Measurements from ENCODE around the gene ZDHHC23. TPM values are rescaled to one million over a fixed set of nuclear protein-coding genes. Genes with fewer than 3 reads are reported as not detected.

Gene ZDHHC23
- polyA plus RNA-seq (ENCODE audit: insufficient read length), result 1.1 TPM

- peak; percentile 6 for DNase-seq (ENCODE audit: low read depth)
These were observed at the start of gene ZDHHC23 for GRCh38 chr3:113947372-113948014. ZDHHC23 (plus strand) TSS chr3:113948013; CDS start chr3:113948803, 790 bp downstream.

GRCh38 chr3:113898892-113899291, 48.9 kb upstream of the ZDHHC23 start:
- DNase-seq (ENCODE audit: low read depth), result no peak

- no peak for DNase-seq (ENCODE audit: low read depth)
These were observed 41.2 kb upstream of the ZDHHC23 start for GRCh38 chr3:113906568-113907140.

- DNase-seq (ENCODE audit: low read depth), result no peak
These were observed 39.7 kb upstream of the ZDHHC23 start for GRCh38 chr3:113908133-113908532.

- DNase-seq (ENCODE audit: low read depth), result no peak
These were observed 36.8 kb upstream of the ZDHHC23 start for GRCh38 chr3:113910966-113911365.

- DNase-seq (ENCODE audit: low read depth), result no peak
These were observed 35.1 kb upstream of the ZDHHC23 start for GRCh38 chr3:113912552-113913236.

GRCh38 chr3:113914646-113915045, 33.2 kb upstream of the ZDHHC23 start:
- DNase-seq (ENCODE audit: low read depth), result no peak

- no peak for DNase-seq (ENCODE audit: low read depth)
These were observed 20.3 kb upstream of the ZDHHC23 start for GRCh38 chr3:113927556-113927955.

- no peak for DNase-seq (ENCODE audit: low read depth)
These were observed 982 bp upstream of the ZDHHC23 start for GRCh38 chr3:113946831-113947230.

- DNase-seq (ENCODE audit: low read depth), result no peak
These were observed 453 bp downstream of the ZDHHC23 start for GRCh38 chr3:113948015-113948917.

GRCh38 chr3:113952921-113953320, 5.1 kb downstream of the ZDHHC23 start:
- no peak for DNase-seq (ENCODE audit: low read depth)

GRCh38 chr3:113953677-113954076, 5.9 kb downstream of the ZDHHC23 start:
- DNase-seq (ENCODE audit: low read depth), result no peak

- no peak for DNase-seq (ENCODE audit: low read depth)
These were observed 6.4 kb downstream of the ZDHHC23 start for GRCh38 chr3:113954091-113954685.

- DNase-seq (ENCODE audit: low read depth), result no peak
These were observed 16.1 kb downstream of the ZDHHC23 start for GRCh38 chr3:113963879-113964278.

- no peak for DNase-seq (ENCODE audit: low read depth)
These were observed 18.4 kb downstream of the ZDHHC23 start for GRCh38 chr3:113966172-113966571.

GRCh38 chr3:113968986-113969385, 21.2 kb downstream of the ZDHHC23 start:
- no peak for DNase-seq (ENCODE audit: low read depth)

GRCh38 chr3:113977822-113978221, 30.0 kb downstream of the ZDHHC23 start:
- no peak for DNase-seq (ENCODE audit: low read depth)

- DNase-seq (ENCODE audit: low read depth), result no peak
These were observed 32.1 kb downstream of the ZDHHC23 start for GRCh38 chr3:113979916-113980315.

- no peak for DNase-seq (ENCODE audit: low read depth)
These were observed 34.0 kb downstream of the ZDHHC23 start for GRCh38 chr3:113981803-113982202.

- DNase-seq (ENCODE audit: low read depth), result no peak
These were observed 35.7 kb downstream of the ZDHHC23 start for GRCh38 chr3:113983544-113983943.

- no peak for DNase-seq (ENCODE audit: low read depth)
These were observed 37.7 kb downstream of the ZDHHC23 start for GRCh38 chr3:113985541-113985940.

GRCh38 chr3:114005481-114005880, 57.7 kb downstream of the ZDHHC23 start:
- no peak for DNase-seq (ENCODE audit: low read depth)

All from forelimb muscle (tissue), 1 donor.